HL-60 (cell line): ENCODE measurements around the gene LCOR.
A peak's percentile ranks its signal among the peaks of the same experiment; 100 is the strongest.

ENCODE experiments used
- DNase-seq, 2 experiments: peaks; one replicate each; pipeline ENCODE4 v3.0.0-alpha.2; 2010 to 2020; ENCODE audit warnings: low read depth in 1 of 2, low spot score in 1 of 2
- H3K27ac ChIP-seq: fragments of 250-450 bp; sonication (Bioruptor Pico); replicated peaks from 2 replicates; pipeline ENCODE4 v1.5.1; 2020; ENCODE audit warnings: mild to moderate bottlenecking, moderate library complexity
- H3K27me3 ChIP-seq: fragments of 250-450 bp; sonication (Bioruptor Pico); 2 replicates; pipeline ENCODE4 v1.5.1; 2021; ENCODE audit warnings: mild to moderate bottlenecking, moderate library complexity; ENCODE audit not compliant: insufficient read depth, poor library complexity, severe bottlenecking
- H3K4me3 ChIP-seq: replicated peaks from 2 replicates; pipeline ENCODE4 v1.5.1; 2011; ENCODE audit warnings: mild to moderate bottlenecking, control low read depth, low read length; ENCODE audit not compliant: insufficient read depth
- GABPA ChIP-seq: IDR thresholded peaks from 2 replicates; pipeline ENCODE4 v1.6.1; 2012; ENCODE audit warnings: low read depth
- POLR2AphosphoS5 ChIP-seq: IDR thresholded peaks from 2 replicates; pipeline ENCODE4 v1.6.1; 2012; ENCODE audit warnings: low read depth
- SPI1 ChIP-seq: IDR thresholded peaks from 2 replicates; pipeline ENCODE4 v1.6.1; 2012; ENCODE audit warnings: low read depth, mild to moderate bottlenecking, borderline replicate concordance
- TF ChIP-seq, protein P1 (sequence below): IDR thresholded peaks from one replicate; pipeline ENCODE4 v1.5.1; 2011; ENCODE audit warnings: low read length, control low read depth, inconsistent platforms; ENCODE audit not compliant: insufficient read depth
- TF ChIP-seq, protein P2 (sequence below): IDR thresholded peaks from 2 replicates; pipeline ENCODE4 v1.6.1; 2012; ENCODE audit warnings: low read depth; ENCODE audit not compliant: insufficient replicate concordance

LCOR gene

DNA sequence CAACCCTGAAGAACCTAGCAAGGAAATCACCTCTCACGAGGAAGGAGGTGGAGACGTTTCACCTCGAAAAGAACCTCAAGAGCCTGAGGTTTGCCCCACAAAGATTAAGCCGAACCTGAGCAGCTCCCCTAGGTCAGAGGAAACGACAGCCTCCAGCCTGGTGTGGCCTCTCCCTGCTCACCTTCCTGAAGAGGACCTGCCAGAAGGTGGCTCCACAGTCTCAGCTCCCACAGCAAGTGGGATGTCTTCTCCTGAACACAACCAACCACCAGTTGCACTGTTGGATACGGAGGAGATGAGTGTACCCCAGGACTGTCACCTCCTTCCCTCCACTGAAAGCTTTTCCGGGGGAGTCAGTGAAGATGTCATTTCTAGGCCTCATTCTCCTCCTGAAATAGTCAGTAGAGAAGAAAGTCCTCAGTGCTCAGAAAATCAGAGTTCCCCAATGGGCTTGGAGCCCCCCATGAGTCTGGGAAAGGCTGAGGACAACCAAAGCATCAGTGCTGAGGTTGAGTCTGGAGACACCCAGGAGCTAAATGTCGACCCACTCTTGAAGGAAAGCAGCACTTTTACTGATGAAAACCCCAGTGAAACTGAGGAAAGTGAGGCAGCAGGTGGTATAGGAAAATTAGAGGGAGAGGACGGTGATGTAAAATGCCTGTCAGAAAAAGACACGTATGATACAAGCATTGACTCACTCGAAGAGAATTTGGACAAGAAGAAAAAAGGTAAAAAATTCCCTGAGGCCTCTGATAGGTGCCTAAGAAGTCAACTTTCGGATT is 150.2 kb downstream of the LCOR start:
- TF ChIP-seq, protein P1, sequence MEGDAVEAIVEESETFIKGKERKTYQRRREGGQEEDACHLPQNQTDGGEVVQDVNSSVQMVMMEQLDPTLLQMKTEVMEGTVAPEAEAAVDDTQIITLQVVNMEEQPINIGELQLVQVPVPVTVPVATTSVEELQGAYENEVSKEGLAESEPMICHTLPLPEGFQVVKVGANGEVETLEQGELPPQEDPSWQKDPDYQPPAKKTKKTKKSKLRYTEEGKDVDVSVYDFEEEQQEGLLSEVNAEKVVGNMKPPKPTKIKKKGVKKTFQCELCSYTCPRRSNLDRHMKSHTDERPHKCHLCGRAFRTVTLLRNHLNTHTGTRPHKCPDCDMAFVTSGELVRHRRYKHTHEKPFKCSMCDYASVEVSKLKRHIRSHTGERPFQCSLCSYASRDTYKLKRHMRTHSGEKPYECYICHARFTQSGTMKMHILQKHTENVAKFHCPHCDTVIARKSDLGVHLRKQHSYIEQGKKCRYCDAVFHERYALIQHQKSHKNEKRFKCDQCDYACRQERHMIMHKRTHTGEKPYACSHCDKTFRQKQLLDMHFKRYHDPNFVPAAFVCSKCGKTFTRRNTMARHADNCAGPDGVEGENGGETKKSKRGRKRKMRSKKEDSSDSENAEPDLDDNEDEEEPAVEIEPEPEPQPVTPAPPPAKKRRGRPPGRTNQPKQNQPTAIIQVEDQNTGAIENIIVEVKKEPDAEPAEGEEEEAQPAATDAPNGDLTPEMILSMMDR = no peak
- TF ChIP-seq GABPA (no peak), POLR2AphosphoS5 (no peak), SPI1 (no peak)
- TF ChIP-seq, protein P2, sequence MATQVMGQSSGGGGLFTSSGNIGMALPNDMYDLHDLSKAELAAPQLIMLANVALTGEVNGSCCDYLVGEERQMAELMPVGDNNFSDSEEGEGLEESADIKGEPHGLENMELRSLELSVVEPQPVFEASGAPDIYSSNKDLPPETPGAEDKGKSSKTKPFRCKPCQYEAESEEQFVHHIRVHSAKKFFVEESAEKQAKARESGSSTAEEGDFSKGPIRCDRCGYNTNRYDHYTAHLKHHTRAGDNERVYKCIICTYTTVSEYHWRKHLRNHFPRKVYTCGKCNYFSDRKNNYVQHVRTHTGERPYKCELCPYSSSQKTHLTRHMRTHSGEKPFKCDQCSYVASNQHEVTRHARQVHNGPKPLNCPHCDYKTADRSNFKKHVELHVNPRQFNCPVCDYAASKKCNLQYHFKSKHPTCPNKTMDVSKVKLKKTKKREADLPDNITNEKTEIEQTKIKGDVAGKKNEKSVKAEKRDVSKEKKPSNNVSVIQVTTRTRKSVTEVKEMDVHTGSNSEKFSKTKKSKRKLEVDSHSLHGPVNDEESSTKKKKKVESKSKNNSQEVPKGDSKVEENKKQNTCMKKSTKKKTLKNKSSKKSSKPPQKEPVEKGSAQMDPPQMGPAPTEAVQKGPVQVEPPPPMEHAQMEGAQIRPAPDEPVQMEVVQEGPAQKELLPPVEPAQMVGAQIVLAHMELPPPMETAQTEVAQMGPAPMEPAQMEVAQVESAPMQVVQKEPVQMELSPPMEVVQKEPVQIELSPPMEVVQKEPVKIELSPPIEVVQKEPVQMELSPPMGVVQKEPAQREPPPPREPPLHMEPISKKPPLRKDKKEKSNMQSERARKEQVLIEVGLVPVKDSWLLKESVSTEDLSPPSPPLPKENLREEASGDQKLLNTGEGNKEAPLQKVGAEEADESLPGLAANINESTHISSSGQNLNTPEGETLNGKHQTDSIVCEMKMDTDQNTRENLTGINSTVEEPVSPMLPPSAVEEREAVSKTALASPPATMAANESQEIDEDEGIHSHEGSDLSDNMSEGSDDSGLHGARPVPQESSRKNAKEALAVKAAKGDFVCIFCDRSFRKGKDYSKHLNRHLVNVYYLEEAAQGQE = no peak
- Histone ChIP-seq H3K27ac (no peak overlapping the region), H3K4me3 (no peak overlapping the region), H3K27me3 (no peaks in the 10 kb centered on the region)
- no peak for DNase-seq

DNA sequence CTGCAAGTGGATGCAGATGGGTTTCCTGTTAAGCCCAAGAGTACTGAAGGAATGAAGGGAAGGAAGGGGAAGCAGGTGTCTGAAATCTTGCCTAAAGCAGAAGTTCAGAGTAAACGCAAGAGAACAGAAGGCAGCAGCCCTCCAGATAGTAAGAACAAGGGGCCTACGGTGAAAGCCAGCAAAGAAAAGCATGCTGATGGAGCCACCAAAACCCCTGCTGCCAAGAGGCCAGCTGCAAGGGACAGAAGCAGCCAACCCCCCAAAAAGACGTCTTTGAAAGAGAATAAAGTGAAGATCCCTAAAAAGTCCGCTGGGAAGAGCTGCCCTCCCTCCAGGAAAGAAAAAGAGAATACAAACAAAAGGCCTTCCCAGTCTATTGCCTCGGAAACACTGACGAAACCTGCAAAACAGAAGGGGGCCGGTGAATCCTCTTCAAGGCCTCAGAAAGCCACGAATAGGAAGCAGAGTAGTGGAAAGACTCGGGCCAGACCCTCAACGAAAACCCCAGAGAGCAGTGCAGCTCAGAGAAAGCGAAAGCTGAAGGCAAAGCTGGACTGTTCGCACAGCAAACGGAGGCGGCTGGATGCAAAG is 152.5 kb downstream of the LCOR start:
- Histone ChIP-seq H3K27ac (no peak overlapping the region), H3K27me3 (no peaks in the 10 kb centered on the region), H3K4me3 (no peak overlapping the region)
- peak in 1 of 2 experiments; percentile 53 for DNase-seq
- TF ChIP-seq POLR2AphosphoS5 (peak; percentile 29; the same call in 1 of the 2 replicates), SPI1 (no peak), GABPA (no peak)
- TF ChIP-seq, protein P2 = no peak
- TF ChIP-seq, protein P1 = no peak

DNA sequence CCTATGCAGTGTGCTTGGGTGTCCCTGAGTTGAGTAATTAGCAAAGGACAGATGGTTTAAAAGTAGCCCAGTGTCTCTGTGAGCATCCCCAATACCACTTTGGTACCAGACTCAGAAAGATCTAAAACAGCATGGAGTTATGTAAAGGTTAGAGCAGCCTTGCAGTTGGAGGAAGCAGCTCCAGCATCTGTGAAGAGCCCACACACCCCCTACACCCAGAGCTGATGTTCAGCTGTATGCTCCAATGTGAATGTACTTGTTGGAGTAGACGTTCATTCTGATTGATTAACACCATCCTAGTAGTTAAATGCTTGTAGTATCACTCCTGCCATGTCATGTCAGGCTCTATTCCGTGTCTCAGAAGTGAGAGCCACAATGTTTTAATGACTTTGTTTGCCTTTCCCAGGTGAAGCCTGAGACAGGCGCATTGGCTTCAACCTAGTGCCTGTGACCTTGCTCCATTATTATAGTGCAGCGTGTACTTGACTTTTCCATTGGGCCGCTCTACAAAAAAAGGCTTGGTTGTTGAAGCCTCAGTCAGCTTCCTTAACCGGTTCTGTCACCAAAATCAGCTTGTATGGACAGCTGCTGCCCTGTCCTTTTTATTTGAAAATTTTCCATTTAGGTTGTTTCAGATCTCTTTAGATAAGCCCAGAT is 154.2 kb downstream of the LCOR start:
- H3K27ac ChIP-seq = no peak overlapping the region
- no peak for DNase-seq
- H3K4me3 ChIP-seq = no peak overlapping the region
- TF ChIP-seq GABPA = no peak
- H3K27me3 ChIP-seq = no peaks in the 10 kb centered on the region

DNA sequence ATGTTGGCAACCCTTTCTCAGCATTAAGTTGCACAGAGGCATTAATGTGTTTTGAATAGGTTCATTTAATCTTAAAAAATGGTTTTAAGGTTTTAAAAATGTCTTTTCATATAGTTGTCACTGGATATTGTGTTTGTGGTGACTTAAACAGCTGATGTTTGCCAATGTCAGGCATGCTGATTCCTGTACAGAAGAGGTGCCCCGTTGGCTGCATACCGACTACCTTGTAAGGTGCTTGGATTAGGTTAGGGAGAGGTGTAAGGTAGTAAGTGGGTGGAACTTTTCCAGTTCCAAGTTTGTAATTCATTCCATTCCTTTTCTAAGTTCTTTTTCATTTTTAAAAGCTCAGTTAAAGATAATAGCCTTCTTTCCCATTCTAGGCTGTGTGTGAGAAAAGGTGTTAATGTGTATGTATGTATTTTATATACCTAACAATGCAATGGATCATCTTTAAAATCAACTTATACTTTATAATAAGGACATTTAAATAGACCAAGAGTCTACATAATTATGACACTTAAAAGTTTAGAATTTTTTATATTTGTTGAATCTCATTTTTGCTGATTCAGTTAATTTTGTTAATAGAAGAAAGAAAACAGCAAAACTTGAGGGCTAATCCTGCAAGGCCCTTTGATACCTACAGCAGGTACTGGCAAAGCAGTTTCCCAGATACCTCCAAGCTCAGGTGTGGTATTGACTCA is 155.2 kb downstream of the LCOR start:
- no peak overlapping the region for H3K27ac ChIP-seq
- no peaks in the 10 kb centered on the region for H3K27me3 ChIP-seq
- DNase-seq = no peak
- no peak overlapping the region for H3K4me3 ChIP-seq
- TF ChIP-seq GABPA = no peak
